HUES48 (cell line): ENCODE results near the gene SLFN12.
A peak's percentile ranks its signal among the peaks of the same experiment; 100 is the strongest.
"Not testable (repeated sequence)": the region's sequence is repeated elsewhere in the genome, so short reads cannot be mapped to it uniquely, and the experiment has no call there.

Source experiments
- H3K27ac ChIP-seq: one replicate; pipeline ENCODE4 v1.7.0; 2013; ENCODE audit warnings: low read depth, low read length, inconsistent platforms
- H3K27me3 ChIP-seq: 2 replicates; pipeline ENCODE4 v1.6.1; 2013; ENCODE audit warnings: mild to moderate bottlenecking, low read length; ENCODE audit not compliant: control insufficient read depth, insufficient read depth
- H3K36me3 ChIP-seq: 2 replicates; pipeline ENCODE4 v1.6.1; 2013; ENCODE audit warnings: low read length; ENCODE audit not compliant: control insufficient read depth, insufficient read depth
- H3K4me1 ChIP-seq: 2 replicates; pipeline ENCODE4 v1.6.1; 2013; ENCODE audit warnings: mild to moderate bottlenecking, low read length; ENCODE audit not compliant: control insufficient read depth, insufficient read depth
- H3K4me3 ChIP-seq: 2 replicates; pipeline ENCODE4 v1.5.1; 2013; ENCODE audit warnings: mild to moderate bottlenecking, low read depth, low read length
- H3K9ac ChIP-seq: 2 replicates; pipeline ENCODE4 v1.6.1; 2013; ENCODE audit warnings: mild to moderate bottlenecking, low read depth, low read length, moderate library complexity
- H3K9me3 ChIP-seq: 2 replicates; pipeline ENCODE4 v1.6.1; 2013; ENCODE audit warnings: low read length; ENCODE audit not compliant: control insufficient read depth, insufficient read depth

Gene SLFN12

DNA sequence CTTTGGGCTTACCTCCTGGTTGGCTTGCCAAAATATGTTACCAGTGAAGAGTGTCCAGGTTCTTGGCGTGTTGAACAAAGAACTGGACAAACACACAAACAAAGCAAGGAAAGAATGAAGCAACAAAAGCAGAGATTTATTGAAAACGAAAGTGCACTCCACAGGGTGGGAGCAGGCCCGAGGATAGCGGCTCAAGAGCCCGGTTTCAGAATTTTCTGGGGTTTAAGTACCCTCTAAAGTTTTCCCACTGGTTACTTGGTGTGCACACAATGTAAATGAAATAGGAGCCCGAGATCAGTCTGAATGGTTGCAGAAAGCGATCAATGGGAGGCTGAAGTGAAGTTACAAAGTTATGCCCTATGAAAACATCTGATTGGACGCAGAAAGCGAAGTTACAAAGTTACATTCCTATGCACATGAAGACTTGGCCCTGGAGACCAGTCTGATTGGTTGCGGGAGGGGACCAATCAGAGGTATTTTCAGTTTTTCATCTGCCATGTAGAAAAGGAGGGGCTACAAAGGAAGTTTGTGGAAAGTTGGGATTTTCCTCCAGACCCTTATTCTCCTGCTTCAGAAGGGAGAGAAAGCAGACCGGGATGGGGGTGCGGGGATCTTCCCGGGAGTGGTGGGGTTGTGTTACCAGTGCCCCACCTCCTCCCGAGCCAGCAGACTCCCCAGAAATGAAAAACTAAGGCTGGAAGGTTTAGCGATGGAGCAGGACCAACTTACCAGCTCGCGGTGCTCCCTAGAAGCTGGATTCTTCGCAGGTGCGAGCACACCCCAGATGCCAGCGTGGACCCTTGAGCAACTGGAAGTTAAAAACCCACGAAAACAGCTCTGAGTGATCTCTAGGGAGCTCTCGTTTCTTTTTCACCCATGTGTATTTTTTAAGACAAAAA is at the start of gene SLFN12:
TSS of gene SLFN12 (minus strand) at position 325 of the 899 bp plus-strand sequence. CDS start 9,472 bp downstream, outside the sequence.
- Histone ChIP-seq H3K36me3 (no peaks in the 10 kb centered on the region), H3K9ac (peak within 1 kb of the TSS; percentile 77), H3K4me1 (peaks cover 55% of the 10 kb centered on the region), H3K4me3 (peak within 1 kb of the TSS; percentile 75), H3K9me3 (no peaks in the 10 kb centered on the region), H3K27ac (peak within 1 kb of the TSS; percentile 98), H3K27me3 (peaks cover 20% of the 10 kb centered on the region)

DNA sequence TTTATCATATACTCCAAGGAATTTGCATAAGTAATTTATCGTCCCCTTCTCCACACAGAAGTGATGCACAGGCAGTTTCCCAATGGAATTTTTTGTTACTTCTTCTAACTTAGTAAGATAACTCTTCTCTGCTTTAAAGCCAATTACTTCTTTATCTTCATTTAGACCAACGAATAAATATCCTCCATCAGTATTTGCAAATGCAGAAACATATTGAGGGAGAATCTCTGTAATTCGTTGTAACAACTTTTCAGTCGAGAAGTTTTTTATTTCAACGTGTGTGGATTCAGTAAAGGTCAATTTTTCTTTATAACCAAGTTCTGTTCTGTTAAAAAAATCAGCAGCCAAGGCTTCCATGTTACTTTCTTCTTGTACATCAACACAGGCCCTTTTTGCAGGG is 47.0 kb upstream of the SLFN12 start:
- Histone ChIP-seq H3K27ac (no peak overlapping the region), H3K27me3 (peaks cover 61% of the 10 kb centered on the region), H3K9me3 (no peaks in the 10 kb centered on the region), H3K4me1 (no peaks in the 10 kb centered on the region), H3K9ac (no peak overlapping the region), H3K4me3 (no peak overlapping the region), H3K36me3 (no peaks in the 10 kb centered on the region)

DNA sequence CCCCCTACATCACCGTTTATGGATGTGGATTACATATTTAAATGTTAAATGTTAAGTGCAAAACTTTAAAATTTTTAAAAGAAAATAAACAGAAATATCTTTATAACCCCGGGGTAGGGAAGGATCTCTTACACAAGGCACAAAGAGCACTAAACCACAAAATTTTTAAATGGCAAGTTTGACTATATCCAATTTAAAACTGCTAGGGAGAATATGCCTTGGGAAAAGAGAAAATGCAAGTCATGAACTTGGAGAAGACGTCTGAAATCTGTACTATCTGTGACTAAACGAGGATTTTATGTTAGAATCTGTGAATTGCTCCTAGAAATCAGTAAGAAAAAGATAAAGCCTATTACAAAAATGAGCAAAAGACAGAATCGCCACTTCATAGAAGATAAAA is 44.9 kb upstream of the SLFN12 start:
- H3K27me3 ChIP-seq, result peaks cover 45% of the 10 kb centered on the region
- H3K4me3 ChIP-seq, result no peak overlapping the region
- no peaks in the 10 kb centered on the region for H3K36me3 ChIP-seq

DNA sequence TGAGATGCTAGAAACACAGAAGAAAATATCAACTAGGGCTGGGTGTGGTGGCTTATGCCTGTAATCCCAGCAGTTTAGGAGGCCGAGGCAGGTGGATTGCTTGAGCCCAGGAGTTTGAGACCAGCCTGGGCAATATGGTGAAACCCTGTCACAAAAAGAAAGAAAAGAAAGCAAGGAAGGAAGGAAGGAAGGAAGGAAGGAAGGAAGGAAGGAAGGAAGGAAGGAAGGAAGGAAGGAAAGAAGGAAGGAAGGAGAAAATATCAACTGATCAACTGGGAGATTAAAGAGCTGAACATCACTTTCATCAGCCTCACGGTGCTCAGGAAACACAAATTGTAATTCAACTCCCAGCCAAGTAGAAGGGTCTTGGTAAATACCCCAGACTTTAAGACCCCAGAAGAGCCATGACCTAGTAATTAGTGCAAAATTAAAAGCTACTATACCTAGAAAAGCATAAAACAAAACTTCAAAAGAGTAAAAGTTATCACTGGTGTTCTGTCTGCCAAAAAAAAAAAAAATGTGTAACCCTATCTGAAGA is 44.1 kb upstream of the SLFN12 start:
- H3K9ac ChIP-seq, result no peak overlapping the region
- no peak overlapping the region for H3K4me3 ChIP-seq
- H3K27me3 ChIP-seq, result peaks cover 45% of the 10 kb centered on the region
- no peaks in the 10 kb centered on the region for H3K4me1 ChIP-seq
- no peaks in the 10 kb centered on the region for H3K9me3 ChIP-seq
- H3K36me3 ChIP-seq, result no peaks in the 10 kb centered on the region
- no peak overlapping the region for H3K27ac ChIP-seq

More for the DNA sequence above, 44.9 kb upstream of the SLFN12 start:
- Histone ChIP-seq H3K9ac (no peak overlapping the region), H3K9me3 (no peaks in the 10 kb centered on the region), H3K27ac (no peak overlapping the region), H3K4me1 (no peaks in the 10 kb centered on the region)

DNA sequence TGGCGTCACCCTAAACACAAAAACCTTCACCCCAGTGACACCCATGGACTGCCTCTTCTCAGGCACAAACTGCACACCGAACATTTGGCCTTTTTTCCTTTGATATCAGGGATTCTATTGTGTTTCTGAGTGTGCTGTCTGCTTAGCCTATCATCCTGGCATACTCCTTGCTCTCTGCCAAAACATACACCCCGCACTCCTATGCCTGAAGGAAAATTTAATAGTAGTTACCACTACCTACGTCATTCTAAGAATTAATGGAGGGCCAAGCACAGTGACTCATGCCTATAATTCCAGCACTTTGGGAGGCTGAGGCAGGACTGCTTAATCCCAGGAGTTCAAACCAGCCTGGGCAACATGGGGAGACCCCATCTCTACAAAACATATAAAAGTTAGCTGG is 36.2 kb upstream of the SLFN12 start:
- Histone ChIP-seq H3K9me3 (no peaks in the 10 kb centered on the region), H3K27me3 (peaks cover 6% of the 10 kb centered on the region), H3K9ac (no peak overlapping the region), H3K4me3 (no peak overlapping the region), H3K36me3 (no peaks in the 10 kb centered on the region), H3K27ac (no peak overlapping the region), H3K4me1 (no peaks in the 10 kb centered on the region)

DNA sequence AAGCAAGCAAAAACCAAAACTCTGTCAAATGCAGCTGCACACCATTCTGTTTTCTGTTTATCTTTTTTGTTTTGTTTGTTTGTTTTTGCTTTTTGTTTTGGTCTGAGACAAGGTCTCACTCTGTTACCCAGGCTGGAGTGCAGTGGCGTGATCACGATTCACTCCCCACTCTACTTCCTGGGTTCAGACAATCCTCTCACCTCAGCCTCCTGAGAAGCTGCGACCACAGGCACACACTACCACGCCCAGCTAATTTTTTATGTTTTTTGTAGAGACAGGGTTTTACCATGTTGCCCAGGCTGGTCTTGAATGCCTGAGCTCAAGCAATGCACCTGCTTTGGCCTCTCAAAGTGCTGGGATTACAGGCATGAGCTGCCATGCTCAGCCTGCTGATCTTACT is 35.5 kb upstream of the SLFN12 start:
- Histone ChIP-seq H3K27me3 (peaks cover 12% of the 10 kb centered on the region), H3K4me1 (no peaks in the 10 kb centered on the region), H3K9ac (no peak overlapping the region), H3K27ac (no peak overlapping the region), H3K4me3 (no peak overlapping the region), H3K9me3 (no peaks in the 10 kb centered on the region), H3K36me3 (no peaks in the 10 kb centered on the region)

DNA sequence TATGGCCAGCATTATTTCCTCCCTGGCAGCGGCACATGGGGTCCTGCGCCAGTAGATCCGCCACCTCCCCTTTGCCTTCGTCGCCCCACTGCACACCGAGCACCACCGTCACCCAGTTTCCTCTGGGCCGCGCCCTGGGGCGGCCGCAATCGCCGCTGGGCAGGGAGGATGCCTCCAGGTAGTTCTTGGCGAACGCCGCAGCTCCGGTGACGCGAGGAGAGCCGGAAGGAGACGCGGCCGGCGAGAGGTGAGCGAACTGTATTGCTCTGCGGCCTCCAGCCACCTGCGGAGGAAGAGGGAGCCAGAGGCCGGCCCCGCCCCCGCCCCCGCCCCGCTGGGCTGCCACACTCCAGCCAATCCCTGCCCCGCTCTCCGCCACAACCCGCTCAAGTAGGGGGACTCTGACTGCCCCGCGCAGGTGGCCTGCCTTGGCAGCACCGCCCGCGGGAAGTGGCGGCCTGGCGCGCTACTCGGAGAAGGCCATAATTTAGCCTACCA is 28.1 kb upstream of the SLFN12 start:
- Histone ChIP-seq H3K9ac (no peak overlapping the region), H3K27ac (no peak overlapping the region), H3K4me3 (peak overlapping the region; percentile 59), H3K9me3 (no peaks in the 10 kb centered on the region), H3K36me3 (no peaks in the 10 kb centered on the region), H3K4me1 (peaks cover 5% of the 10 kb centered on the region; the same call in 1 of the 2 replicates), H3K27me3 (peaks cover 66% of the 10 kb centered on the region)

DNA sequence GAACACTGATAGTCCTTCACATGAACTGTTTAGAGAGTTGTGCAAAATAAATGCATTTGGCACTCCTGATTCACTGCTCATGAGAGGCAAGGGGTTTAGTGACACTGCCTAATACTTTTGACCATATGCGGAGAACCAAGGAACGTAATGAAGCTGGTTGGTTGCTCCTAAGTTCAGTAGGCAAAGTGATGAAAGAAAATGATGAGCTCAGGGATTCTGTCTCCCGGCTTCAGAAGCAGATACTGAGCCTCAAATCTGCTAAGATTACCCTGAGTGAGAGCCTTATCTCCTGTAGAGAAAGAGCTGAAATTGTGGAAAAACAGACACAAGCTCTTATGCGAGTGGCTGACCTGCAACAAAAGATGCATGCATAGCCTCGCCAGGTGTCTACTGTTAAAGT is 21.7 kb upstream of the SLFN12 start:
- not testable (repeated sequence) for H3K9ac ChIP-seq, H3K4me3 ChIP-seq, H3K36me3 ChIP-seq, H3K27ac ChIP-seq, H3K4me1 ChIP-seq, H3K9me3 ChIP-seq
- H3K27me3 ChIP-seq, result peaks cover 69% of the 10 kb centered on the region

DNA sequence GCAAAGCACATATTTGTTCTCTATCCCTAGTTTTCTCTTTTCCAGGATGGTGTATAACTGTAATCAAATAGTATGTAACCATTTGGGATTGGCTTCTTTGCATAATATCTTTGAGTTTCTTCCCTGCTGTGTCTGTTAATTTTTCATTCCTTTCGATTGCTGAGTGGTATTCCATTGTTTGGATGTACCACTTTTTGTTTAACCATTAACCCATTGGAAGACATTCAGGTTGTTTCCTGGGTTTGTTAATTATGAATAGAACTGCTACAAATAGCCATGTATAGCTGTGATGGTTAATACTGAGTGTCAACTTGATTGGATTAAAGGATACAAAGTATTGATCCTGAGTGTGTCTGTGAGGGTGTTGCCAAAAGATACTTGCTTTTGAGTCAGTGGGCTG is 20.9 kb upstream of the SLFN12 start:
- Histone ChIP-seq H3K9ac (no peak overlapping the region), H3K4me3 (no peak overlapping the region), H3K9me3 (no peaks in the 10 kb centered on the region), H3K4me1 (peaks cover 3% of the 10 kb centered on the region; the same call in 1 of the 2 replicates), H3K27me3 (peaks cover 64% of the 10 kb centered on the region), H3K36me3 (no peaks in the 10 kb centered on the region), H3K27ac (no peak overlapping the region)

DNA sequence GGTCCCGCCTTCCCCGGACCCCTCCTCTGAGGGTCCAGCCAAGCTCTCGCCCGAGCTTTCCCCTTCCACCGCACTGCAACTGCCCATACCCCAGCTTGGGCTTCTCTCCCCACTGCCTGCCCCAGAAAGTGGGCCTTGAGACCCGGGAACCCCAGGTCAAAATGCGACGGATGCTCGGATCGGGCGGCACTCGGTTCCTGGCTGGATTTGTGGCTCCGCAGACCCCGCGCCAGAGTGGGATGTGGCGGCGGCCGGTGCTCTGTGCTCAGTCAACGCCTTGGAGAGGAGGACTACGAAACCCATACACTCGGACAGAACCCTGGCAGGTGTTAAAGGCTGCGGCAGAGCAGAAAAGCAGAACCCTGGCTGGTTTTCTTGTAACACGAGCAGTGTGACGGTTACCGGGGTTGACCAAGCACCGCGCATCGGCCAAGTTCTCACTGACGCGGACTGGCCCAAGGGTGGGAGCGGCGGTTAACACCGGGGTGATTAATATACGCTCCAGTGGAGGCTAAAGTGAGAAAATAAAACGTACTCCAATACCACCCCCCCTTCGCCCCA is 17.2 kb upstream of the SLFN12 start:
- peak overlapping the region; percentile 78; the same call in 1 of the 2 replicates for H3K9ac ChIP-seq
- H3K4me3 ChIP-seq, result peak overlapping the region; percentile 77
- H3K27me3 ChIP-seq, result peaks cover 57% of the 10 kb centered on the region
- H3K4me1 ChIP-seq, result peaks cover 10% of the 10 kb centered on the region
- H3K27ac ChIP-seq, result no peak overlapping the region
- H3K36me3 ChIP-seq, result no peaks in the 10 kb centered on the region
- no peaks in the 10 kb centered on the region for H3K9me3 ChIP-seq

DNA sequence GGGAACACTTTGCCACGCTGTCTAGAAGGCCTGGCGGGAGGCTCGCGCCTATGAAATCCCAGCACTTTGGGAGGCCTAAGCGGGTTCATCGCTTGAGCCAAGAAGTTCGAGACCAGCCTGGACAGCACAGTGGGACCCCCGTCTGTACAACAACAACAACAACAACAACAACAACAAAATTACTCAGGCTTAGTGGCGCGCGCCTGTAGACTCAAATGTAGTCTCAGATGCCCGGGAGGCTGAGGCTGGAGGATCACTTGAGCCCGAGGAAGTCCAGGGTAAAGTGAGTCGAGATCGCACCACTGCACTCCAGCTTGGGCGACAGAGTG is 16.6 kb upstream of the SLFN12 start:
- Histone ChIP-seq H3K27me3 (peaks cover 54% of the 10 kb centered on the region), H3K4me3 (peak overlapping the region; percentile 77), H3K27ac (peak overlapping the region; percentile 79), H3K9ac (peak overlapping the region; percentile 78), H3K36me3 (no peaks in the 10 kb centered on the region), H3K9me3 (no peaks in the 10 kb centered on the region), H3K4me1 (peaks cover 10% of the 10 kb centered on the region)
